Left ventricle myocardium inferior (tissue), 1 donor: ENCODE measurements around the gene LRP2BP. TPM values are rescaled to one million over a fixed set of nuclear protein-coding genes. Genes with fewer than 3 reads are reported as not detected.

ENCODE experiments used
- DNase-seq: peaks from one replicate; pipeline ENCODE4 v3.0.0-alpha.2; 2020
- H3K27ac ChIP-seq: fragments of 200-600 bp; replicated peaks from 2 replicates; pipeline ENCODE4 v1.8.0; 2021
- H3K27me3 ChIP-seq: fragments of 200-600 bp; 2 replicates; pipeline ENCODE4 v1.8.0; 2021; ENCODE audit warnings: low read depth
- H3K36me3 ChIP-seq: fragments of 200-600 bp; 2 replicates; pipeline ENCODE4 v1.8.0; 2021
- H3K4me1 ChIP-seq: fragments of 200-600 bp; 2 replicates; pipeline ENCODE4 v1.8.0; 2021
- H3K4me3 ChIP-seq: fragments of 200-600 bp; 2 replicates; pipeline ENCODE4 v1.8.0; 2021; ENCODE audit warnings: mild to moderate bottlenecking, moderate library complexity
- H3K9me3 ChIP-seq: fragments of 200-600 bp; replicated peaks from 2 replicates; pipeline ENCODE4 v1.8.0; 2021
- intact Hi-C: fragments of 100-400 bp; cut with micrococcal nuclease; formaldehyde crosslinking; loops from one replicate; pipeline ENCODE4 v1.11.0; 2022
- total RNA-seq: library from RNA; stranded (reverse); fragmentation: NEBNext Ultra II Directional; extraction: Animal tissue kit (Norgen Biotek cat#: 25700); gene quantifications from one replicate; pipeline ENCODE4 v1.2.1, GENCODE V29; 2021
- TF ChIP-seq, protein P1 (sequence below): fragments of 200-600 bp; IDR thresholded peaks from 2 replicates; pipeline ENCODE4 v1.8.0; 2021; ENCODE audit warnings: antibody characterized with exemption, mild to moderate bottlenecking, borderline replicate concordance
- donor health status: DM: no; HTN: yes; CAD: no; lungs with severe emphysema.

The LRP2BP gene
- total RNA-seq, 1 donor from 2014 or later, result 2.8 TPM

DNA sequence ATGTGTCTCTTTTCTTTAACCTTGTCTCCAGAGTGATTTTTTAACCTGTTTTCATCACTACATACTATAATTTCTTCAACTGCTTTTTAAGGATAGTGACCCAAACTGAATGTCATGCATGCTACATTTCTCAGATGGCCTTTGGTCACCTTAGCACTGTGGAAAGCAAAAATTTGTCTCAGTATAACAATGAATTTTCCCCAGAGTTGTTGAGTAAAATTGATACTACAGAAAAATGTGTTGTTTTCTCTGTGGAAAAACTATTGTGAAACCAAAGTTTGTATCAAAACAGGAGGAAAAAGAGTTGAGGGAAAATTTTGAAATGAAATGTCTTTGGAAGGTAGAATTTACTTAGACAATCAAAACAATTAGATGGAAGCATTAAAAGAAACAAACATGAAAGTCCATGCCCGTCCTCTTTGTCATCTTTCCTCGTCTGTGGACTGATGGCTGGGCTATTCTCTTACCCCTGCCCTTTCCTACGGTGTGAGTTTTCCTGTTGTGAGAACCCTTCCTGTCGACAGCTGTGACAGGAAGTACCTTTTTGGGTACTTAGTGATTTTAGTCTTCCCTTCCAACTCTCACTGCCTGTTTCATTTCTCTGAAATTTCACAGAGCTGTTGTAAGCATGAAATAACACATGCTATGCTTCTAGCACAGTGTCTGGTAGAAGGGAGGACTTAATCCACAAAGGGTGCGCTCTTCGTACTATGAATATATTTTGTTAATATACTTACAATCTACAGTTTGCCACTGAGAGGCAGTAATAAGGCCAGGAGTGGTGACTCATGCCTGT is 50.8 kb downstream of the LRP2BP start:
- no peak for DNase-seq
- H3K27ac ChIP-seq, result peak overlapping the region; percentile 20
- peaks cover 19% of the 10 kb centered on the region for H3K4me1 ChIP-seq
- H3K27me3 ChIP-seq, result no peaks in the 10 kb centered on the region
- H3K4me3 ChIP-seq, result no peak overlapping the region
- peaks cover 55% of the 10 kb centered on the region for H3K36me3 ChIP-seq
- no peaks in the 10 kb centered on the region for H3K9me3 ChIP-seq
- intact Hi-C loops, result no loop called here
- TF ChIP-seq, protein P1, sequence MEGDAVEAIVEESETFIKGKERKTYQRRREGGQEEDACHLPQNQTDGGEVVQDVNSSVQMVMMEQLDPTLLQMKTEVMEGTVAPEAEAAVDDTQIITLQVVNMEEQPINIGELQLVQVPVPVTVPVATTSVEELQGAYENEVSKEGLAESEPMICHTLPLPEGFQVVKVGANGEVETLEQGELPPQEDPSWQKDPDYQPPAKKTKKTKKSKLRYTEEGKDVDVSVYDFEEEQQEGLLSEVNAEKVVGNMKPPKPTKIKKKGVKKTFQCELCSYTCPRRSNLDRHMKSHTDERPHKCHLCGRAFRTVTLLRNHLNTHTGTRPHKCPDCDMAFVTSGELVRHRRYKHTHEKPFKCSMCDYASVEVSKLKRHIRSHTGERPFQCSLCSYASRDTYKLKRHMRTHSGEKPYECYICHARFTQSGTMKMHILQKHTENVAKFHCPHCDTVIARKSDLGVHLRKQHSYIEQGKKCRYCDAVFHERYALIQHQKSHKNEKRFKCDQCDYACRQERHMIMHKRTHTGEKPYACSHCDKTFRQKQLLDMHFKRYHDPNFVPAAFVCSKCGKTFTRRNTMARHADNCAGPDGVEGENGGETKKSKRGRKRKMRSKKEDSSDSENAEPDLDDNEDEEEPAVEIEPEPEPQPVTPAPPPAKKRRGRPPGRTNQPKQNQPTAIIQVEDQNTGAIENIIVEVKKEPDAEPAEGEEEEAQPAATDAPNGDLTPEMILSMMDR, result no peak

DNA sequence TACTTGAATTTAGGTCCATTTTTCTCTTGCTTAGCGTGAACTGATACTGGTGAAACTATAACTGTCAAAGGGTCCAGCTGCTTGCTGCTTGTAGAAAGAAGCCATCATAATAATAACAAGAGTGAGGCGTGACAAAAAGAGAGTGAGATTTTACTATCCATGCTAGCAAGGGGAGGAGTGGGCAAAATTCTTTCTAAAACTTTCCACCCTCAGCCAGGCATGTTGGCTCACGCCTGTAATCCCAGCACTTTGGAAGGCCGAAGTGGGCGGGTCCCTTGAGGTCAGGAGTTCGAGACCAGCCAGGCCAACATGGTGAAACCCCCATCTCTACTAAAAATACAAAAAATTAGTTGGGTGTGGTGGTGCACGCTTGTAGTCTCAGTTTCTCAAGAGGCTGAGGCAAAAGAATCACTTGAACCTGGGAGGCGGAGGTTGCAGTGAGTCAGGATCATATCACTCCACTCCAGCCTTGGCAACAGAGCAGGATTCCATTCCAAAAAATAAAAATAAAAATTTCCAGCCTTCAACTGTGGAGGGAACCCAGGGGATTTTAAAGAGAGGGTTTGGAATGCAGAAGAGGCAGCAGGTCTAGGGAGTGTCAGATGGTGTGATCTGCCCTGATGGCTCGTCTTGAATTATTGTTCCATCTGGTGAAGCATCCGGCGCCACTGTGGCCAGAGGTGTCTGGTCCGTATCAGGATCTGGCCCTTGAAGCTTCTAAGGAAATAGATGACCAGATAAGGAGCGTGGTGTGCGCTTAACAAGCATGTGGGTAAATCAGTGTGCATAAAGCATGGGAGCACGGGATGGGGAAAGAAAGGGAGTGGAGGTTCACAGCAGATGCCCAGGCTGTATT is 51.8 kb downstream of the LRP2BP start:
- peaks cover 54% of the 10 kb centered on the region for H3K36me3 ChIP-seq
- peak overlapping the region; percentile 20 for H3K27ac ChIP-seq
- no peak overlapping the region for H3K4me3 ChIP-seq
- TF ChIP-seq, protein P1, result no peak
- H3K4me1 ChIP-seq, result peaks cover 19% of the 10 kb centered on the region
- intact Hi-C loops, result no loop called here
- no peak for DNase-seq
- peaks cover 3% of the 10 kb centered on the region for H3K9me3 ChIP-seq
- no peaks in the 10 kb centered on the region for H3K27me3 ChIP-seq

- Histone ChIP-seq H3K4me1 (peaks cover 19% of the 10 kb centered on the region), H3K36me3 (peaks cover 41% of the 10 kb centered on the region), H3K4me3 (no peak overlapping the region), H3K9me3 (peaks cover 10% of the 10 kb centered on the region), H3K27me3 (no peaks in the 10 kb centered on the region), H3K27ac (no peak overlapping the region)
- TF ChIP-seq, protein P1, result no peak
- intact Hi-C loops, result no loop called here
- no peak for DNase-seq
Measured at GRCh38 chr4:185341841-185342240, 53.9 kb downstream of the LRP2BP start.

DNA sequence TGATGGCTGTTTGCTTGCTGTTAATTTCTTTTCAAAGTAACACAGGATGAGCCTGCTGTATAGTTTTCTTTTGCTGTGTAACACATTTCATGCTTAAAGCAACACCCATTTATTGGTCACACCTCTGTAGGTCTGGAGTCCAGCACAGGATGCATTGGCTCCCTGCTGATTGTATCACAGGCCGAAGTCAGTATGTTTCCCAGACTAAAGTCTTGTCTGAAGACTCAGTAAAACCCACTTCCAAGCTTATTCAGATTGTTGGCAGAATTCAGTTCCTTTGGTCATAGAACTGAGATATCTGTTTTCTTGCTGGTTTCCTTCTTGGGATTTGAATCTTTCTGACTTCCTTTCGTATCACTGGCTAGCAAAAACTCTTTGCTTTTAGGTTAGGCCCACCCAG is 54.3 kb downstream of the LRP2BP start:
- Histone ChIP-seq H3K9me3 (peaks cover 10% of the 10 kb centered on the region), H3K27ac (no peak overlapping the region), H3K27me3 (no peaks in the 10 kb centered on the region), H3K4me3 (no peak overlapping the region), H3K4me1 (peaks cover 19% of the 10 kb centered on the region), H3K36me3 (peaks cover 37% of the 10 kb centered on the region)
- TF ChIP-seq, protein P1, result no peak
- no peak for DNase-seq
- intact Hi-C loops, result no loop called here

- no peaks in the 10 kb centered on the region for H3K27me3 ChIP-seq
- intact Hi-C loops, result no loop called here
- no peak for DNase-seq
- peaks cover 36% of the 10 kb centered on the region for H3K36me3 ChIP-seq
- H3K9me3 ChIP-seq, result peaks cover 10% of the 10 kb centered on the region
- TF ChIP-seq, protein P1, result no peak
- peaks cover 15% of the 10 kb centered on the region for H3K4me1 ChIP-seq
- no peak overlapping the region for H3K4me3 ChIP-seq
- H3K27ac ChIP-seq, result no peak overlapping the region
Measured at GRCh38 chr4:185339941-185340340, 55.8 kb downstream of the LRP2BP start.
